ENCODE data around the gene PPIL1. TPM values are rescaled to one million over a fixed set of nuclear protein-coding genes. Genes with fewer than 3 reads are reported as not detected.
A peak's percentile ranks its signal among the peaks of the same experiment; 100 is the strongest.

Gene PPIL1
- total and polyA plus RNA-seq, 10 of the 15 experiments (the other 5 are each of a cell fraction or from before 2014, with no cell fraction given), result 39.5 to 95.8 (median 70.5) TPM

GRCh38 chr6:36874443-36875249, at the start of gene PPIL1 (continued):
- TF ChIP-seq MLLT1 (IDR thresholded peaks at IDR 0.05), result peak; percentile 57; the same call in 1 of the 2 replicates
- TF ChIP-seq CUX1 (IDR thresholded peaks at IDR 0.05; ENCODE audit: insufficient replicate concordance, low read depth, low read length), result no peak
- TF ChIP-seq SMAD1 (IDR thresholded peaks at IDR 0.05; ENCODE audit: low read depth, partially characterized antibody), result peak; percentile 44
- TF ChIP-seq MYB (IDR thresholded peaks at IDR 0.05; ENCODE audit: borderline replicate concordance, low read depth, low read length), result no peak

All from GM12878 (cell line).